ENCODE results near the gene PHF5A. TPM values are rescaled to one million over a fixed set of nuclear protein-coding genes. Genes with fewer than 3 reads are reported as not detected.

Gene PHF5A
- total and polyA plus RNA-seq, 2 donors (not counting 1 experiment from before 2014, with no cell fraction given) = 29.4 to 31.6 TPM

DNA sequence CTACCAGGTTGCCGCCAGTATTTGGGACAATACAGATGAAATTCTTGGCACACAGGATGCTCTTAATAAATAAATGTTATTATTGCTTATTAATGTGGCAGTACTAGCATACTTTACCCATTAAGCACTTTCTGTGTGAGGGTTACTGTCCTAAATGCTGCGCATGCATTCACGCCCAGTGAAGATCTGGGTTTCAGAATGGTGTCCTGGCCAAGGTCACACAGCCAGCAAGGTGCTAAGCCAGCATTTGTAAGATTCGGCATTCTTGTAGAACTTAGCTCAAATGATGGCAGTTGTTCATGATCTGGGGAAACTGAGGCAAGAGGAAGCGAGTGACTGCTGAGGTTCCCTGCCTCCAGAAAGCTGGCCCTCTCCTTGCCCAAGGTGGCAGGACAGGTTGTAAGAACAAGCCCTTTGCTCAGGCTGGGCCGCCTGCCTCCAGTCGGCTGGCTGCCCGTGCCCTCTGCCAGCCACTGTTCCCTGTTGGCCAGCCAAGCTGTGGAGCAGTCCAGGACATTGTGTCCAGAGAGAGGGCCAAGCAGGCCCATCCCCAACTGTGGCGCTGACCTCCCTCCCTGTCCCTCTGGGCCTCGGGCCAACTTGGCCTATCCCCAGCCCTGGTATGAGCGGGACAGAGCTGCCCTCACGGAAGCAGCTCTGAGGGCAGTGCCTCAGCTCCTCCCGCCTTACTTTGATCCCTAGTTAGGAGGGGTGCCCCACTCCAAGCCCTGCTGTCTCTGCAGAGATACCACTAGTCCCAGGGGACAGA, 50.7 kb downstream of the PHF5A start:
- H3K4me1 ChIP-seq (ENCODE audit: control insufficient read depth in 2 of 2, insufficient read depth in 2 of 2, low read length in 2 of 2) = peaks cover 27 to 46% of the 10 kb centered on the region in 2 donors
- no peaks in the 10 kb centered on the region for H3K27me3 ChIP-seq (replicated peaks in 1 of 4; ENCODE audit: control extremely low read depth in 1 of 4, control insufficient read depth in 3 of 4, insufficient read depth in 4 of 4, low read length in 3 of 4)
- no peak overlapping the region for H3K27ac Mint-ChIP-seq
- H3K9me3 ChIP-seq (ENCODE audit: control extremely low read depth in 1 of 3, control insufficient read depth in 2 of 3, insufficient read depth in 1 of 3, low read length in 2 of 3) = no peaks in the 10 kb centered on the region
- DNase-seq (no peak), ATAC-seq (ENCODE audit: low read depth) (no peak)
- H3K9me3 Mint-ChIP-seq (ENCODE audit: insufficient read depth) = no peaks in the 10 kb centered on the region
- no peaks in the 10 kb centered on the region for H3K27me3 Mint-ChIP-seq
- CTCF ChIA-PET = interaction anchor here (2.0 to 2.2 kb wide), 2 partner anchors 14 to 109 kb away, joined by 7 to 8 read pairs; no protein-coding TSS in a partner anchor
- peaks cover 49% of the 10 kb centered on the region for H3K79me2 ChIP-seq (ENCODE audit: control insufficient read depth, insufficient read depth, low read length)
- WGBS (ENCODE audit: insufficient coverage) = 98% methylated on average over 12 of the region's 13 CpGs
- H3K36me3 ChIP-seq (replicated peaks in 1 of 2; ENCODE audit: control extremely low read depth in 1 of 2, control insufficient read depth in 1 of 2, extremely low read depth in 1 of 2, insufficient read depth in 2 of 2, low read length in 1 of 2) = peaks cover 0 to 4% of the 10 kb centered on the region in 2 experiments
- no peak overlapping the region for H3K9ac ChIP-seq (ENCODE audit: low read length)
- intact Hi-C loops (cut with micrococcal nuclease) = no loop called here
- no peak overlapping the region for H3K4me3 ChIP-seq (ENCODE audit: control extremely low read depth in 1 of 5, extremely low read depth in 1 of 5, insufficient read depth in 1 of 5, low read depth in 2 of 5, low read length in 4 of 5)
- H3K4me2 ChIP-seq (replicated peaks; ENCODE audit: low read depth, low read length, poor library complexity, severe bottlenecking) = no peak overlapping the region
- H3K27ac ChIP-seq (ENCODE audit: low read length in 2 of 2) = no peak overlapping the region
- TF ChIP-seq EZH2 (IDR thresholded peaks at IDR 0.05; ENCODE audit: borderline replicate concordance, insufficient read depth, low read depth, low read length, poor library complexity, severe bottlenecking) = no peak
- TF ChIP-seq, protein P1, sequence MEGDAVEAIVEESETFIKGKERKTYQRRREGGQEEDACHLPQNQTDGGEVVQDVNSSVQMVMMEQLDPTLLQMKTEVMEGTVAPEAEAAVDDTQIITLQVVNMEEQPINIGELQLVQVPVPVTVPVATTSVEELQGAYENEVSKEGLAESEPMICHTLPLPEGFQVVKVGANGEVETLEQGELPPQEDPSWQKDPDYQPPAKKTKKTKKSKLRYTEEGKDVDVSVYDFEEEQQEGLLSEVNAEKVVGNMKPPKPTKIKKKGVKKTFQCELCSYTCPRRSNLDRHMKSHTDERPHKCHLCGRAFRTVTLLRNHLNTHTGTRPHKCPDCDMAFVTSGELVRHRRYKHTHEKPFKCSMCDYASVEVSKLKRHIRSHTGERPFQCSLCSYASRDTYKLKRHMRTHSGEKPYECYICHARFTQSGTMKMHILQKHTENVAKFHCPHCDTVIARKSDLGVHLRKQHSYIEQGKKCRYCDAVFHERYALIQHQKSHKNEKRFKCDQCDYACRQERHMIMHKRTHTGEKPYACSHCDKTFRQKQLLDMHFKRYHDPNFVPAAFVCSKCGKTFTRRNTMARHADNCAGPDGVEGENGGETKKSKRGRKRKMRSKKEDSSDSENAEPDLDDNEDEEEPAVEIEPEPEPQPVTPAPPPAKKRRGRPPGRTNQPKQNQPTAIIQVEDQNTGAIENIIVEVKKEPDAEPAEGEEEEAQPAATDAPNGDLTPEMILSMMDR (IDR thresholded peaks at IDR 0.05) = no peak
- no peak overlapping the region for H2AFZ ChIP-seq (ENCODE audit: insufficient read depth, low read depth, low read length, poor library complexity, severe bottlenecking)
- POLR2A ChIA-PET = interaction anchor here (7.7 kb wide), 1 partner anchor 29 kb away, joined by 41 read pairs; the partner anchor contains the start of gene TOB2
- H3K4me3 Mint-ChIP-seq = no peak overlapping the region
- peaks cover 9% of the 10 kb centered on the region for H4K20me1 ChIP-seq (ENCODE audit: control insufficient read depth, insufficient read depth, low read length, poor library complexity, severe bottlenecking)
- peaks cover 42% of the 10 kb centered on the region for H3K4me1 Mint-ChIP-seq

DNA sequence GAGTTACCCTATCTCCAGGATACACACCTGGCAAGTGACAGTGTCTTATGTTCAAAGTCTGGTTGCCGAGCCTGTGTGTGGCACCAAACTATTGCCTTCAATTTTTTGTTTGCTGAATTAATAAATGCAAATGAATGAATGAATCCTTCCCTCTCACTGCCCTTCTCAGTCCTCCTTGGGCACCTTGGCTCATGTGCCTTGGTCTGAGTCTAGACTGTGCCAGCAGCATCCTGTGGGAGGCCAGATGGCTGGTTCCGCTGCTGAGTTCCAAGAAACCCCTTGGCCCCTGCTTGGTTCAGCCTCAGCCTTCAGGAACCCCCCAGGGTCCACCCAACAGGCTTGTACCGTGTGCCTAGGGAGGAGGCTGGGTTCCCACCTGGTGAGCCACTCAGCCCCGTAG, 52.9 kb downstream of the PHF5A start:
- Histone ChIP-seq H3K4me3 (ENCODE audit: control extremely low read depth in 1 of 5, extremely low read depth in 1 of 5, insufficient read depth in 1 of 5, low read depth in 2 of 5, low read length in 4 of 5) (no peak overlapping the region), H3K79me2 (ENCODE audit: control insufficient read depth, insufficient read depth, low read length) (peaks cover 70% of the 10 kb centered on the region), H3K36me3 (replicated peaks in 1 of 2; ENCODE audit: control extremely low read depth in 1 of 2, control insufficient read depth in 1 of 2, extremely low read depth in 1 of 2, insufficient read depth in 2 of 2, low read length in 1 of 2) (peaks cover 0 to 4% of the 10 kb centered on the region in 2 experiments), H2AFZ (ENCODE audit: insufficient read depth, low read depth, low read length, poor library complexity, severe bottlenecking) (no peak overlapping the region), H3K9ac (ENCODE audit: low read length) (no peak overlapping the region), H3K4me1 (ENCODE audit: control insufficient read depth in 2 of 2, insufficient read depth in 2 of 2, low read length in 2 of 2) (peaks cover 26 to 45% of the 10 kb centered on the region in 2 donors), H3K4me2 (replicated peaks; ENCODE audit: low read depth, low read length, poor library complexity, severe bottlenecking) (peak overlapping the region; percentile 98), H3K9me3 (ENCODE audit: control extremely low read depth in 1 of 3, control insufficient read depth in 2 of 3, insufficient read depth in 1 of 3, low read length in 2 of 3) (no peaks in the 10 kb centered on the region), H3K27ac (ENCODE audit: low read length in 2 of 2) (peak overlapping the region; percentile 2 to 99), H3K27me3 (replicated peaks in 1 of 4; ENCODE audit: control extremely low read depth in 1 of 4, control insufficient read depth in 3 of 4, insufficient read depth in 4 of 4, low read length in 3 of 4) (no peaks in the 10 kb centered on the region), H4K20me1 (ENCODE audit: control insufficient read depth, insufficient read depth, low read length, poor library complexity, severe bottlenecking) (peaks cover 9% of the 10 kb centered on the region)
- DNase-seq (no peak), ATAC-seq (ENCODE audit: low read depth) (no peak)
- WGBS (ENCODE audit: insufficient coverage) = 75% methylated on average over 2 of the region's 4 CpGs
- CTCF ChIA-PET = no interaction called here
- Mint-ChIP-seq H3K27ac (peak overlapping the region; percentile 75), H3K9me3 (ENCODE audit: insufficient read depth) (no peaks in the 10 kb centered on the region), H3K4me1 (peaks cover 44% of the 10 kb centered on the region), H3K27me3 (no peaks in the 10 kb centered on the region), H3K4me3 (peak overlapping the region; percentile 59)
- no peak for TF ChIP-seq EZH2 (IDR thresholded peaks at IDR 0.05; ENCODE audit: borderline replicate concordance, insufficient read depth, low read depth, low read length, poor library complexity, severe bottlenecking)
- TF ChIP-seq, protein P1 (IDR thresholded peaks at IDR 0.05) = no peak
- POLR2A ChIA-PET = interaction anchor here (0.7 kb wide), 1 partner anchor 9 kb away, joined by 8 read pairs; no protein-coding TSS in a partner anchor
- intact Hi-C loops (cut with micrococcal nuclease) = no loop called here
